Parathyroid adenoma (tissue), 2 donors: ENCODE data around the gene RAB21.

Experiments used
- H2AFZ ChIP-seq: fragments of 300-600 bp; sonication (generic); one replicate; pipeline ENCODE4 v1.7.0; 2017; ENCODE audit warnings: antibody characterized with exemption, mild to moderate bottlenecking
- H3K27ac ChIP-seq: fragments of 300-600 bp; sonication (generic); one replicate; pipeline ENCODE4 v1.7.0; 2017
- H3K27me3 ChIP-seq: fragments of 300-600 bp; sonication (generic); one replicate; pipeline ENCODE4 v1.7.0; 2017; ENCODE audit warnings: low read length; ENCODE audit not compliant: control insufficient read depth, insufficient read depth
- H3K36me3 ChIP-seq: fragments of 300-600 bp; sonication (generic); one replicate; pipeline ENCODE4 v1.7.0; 2017; ENCODE audit warnings: low read length; ENCODE audit not compliant: control insufficient read depth, insufficient read depth
- H3K4me1 ChIP-seq: fragments of 300-600 bp; sonication (generic); one replicate; pipeline ENCODE4 v1.7.0; 2017; ENCODE audit warnings: control low read depth
- H3K4me2 ChIP-seq: fragments of 300-600 bp; sonication (generic); one replicate; pipeline ENCODE4 v1.7.0; 2017; ENCODE audit warnings: low read length
- H3K4me3 ChIP-seq: fragments of 300-600 bp; sonication (generic); one replicate; pipeline ENCODE4 v1.7.0; 2017; ENCODE audit warnings: low read depth, low read length
- H3K79me2 ChIP-seq: fragments of 300-600 bp; sonication (generic); one replicate; pipeline ENCODE4 v1.7.0; 2017; ENCODE audit warnings: control low read depth
- H3K9ac ChIP-seq: fragments of 300-600 bp; sonication (generic); one replicate; pipeline ENCODE4 v1.7.0; 2017; ENCODE audit warnings: mild to moderate bottlenecking
- H3K9me3 ChIP-seq: fragments of 300-600 bp; sonication (generic); one replicate; pipeline ENCODE4 v1.7.0; 2017; ENCODE audit warnings: low read length; ENCODE audit not compliant: control insufficient read depth
- TF ChIP-seq, protein P1 (sequence below): fragments of 300-600 bp; sonication (generic); IDR thresholded peaks from one replicate; pipeline ENCODE4 v1.7.0; 2017; ENCODE audit warnings: antibody characterized with exemption, mild to moderate bottlenecking
- donor health status: primary hyperparathyroidism.

RAB21 gene

GRCh38 chr12:71727958-71728357, 26.7 kb upstream of the RAB21 start:
- TF ChIP-seq, protein P1, sequence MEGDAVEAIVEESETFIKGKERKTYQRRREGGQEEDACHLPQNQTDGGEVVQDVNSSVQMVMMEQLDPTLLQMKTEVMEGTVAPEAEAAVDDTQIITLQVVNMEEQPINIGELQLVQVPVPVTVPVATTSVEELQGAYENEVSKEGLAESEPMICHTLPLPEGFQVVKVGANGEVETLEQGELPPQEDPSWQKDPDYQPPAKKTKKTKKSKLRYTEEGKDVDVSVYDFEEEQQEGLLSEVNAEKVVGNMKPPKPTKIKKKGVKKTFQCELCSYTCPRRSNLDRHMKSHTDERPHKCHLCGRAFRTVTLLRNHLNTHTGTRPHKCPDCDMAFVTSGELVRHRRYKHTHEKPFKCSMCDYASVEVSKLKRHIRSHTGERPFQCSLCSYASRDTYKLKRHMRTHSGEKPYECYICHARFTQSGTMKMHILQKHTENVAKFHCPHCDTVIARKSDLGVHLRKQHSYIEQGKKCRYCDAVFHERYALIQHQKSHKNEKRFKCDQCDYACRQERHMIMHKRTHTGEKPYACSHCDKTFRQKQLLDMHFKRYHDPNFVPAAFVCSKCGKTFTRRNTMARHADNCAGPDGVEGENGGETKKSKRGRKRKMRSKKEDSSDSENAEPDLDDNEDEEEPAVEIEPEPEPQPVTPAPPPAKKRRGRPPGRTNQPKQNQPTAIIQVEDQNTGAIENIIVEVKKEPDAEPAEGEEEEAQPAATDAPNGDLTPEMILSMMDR, result no peak
- no peaks in the 10 kb centered on the region for H3K79me2 ChIP-seq

GRCh38 chr12:71730936-71731335, 23.7 kb upstream of the RAB21 start:
- Histone ChIP-seq H3K9me3 (no peaks in the 10 kb centered on the region), H3K4me3 (no peak overlapping the region), H3K4me1 (no peaks in the 10 kb centered on the region), H3K4me2 (no peak overlapping the region), H3K79me2 (no peaks in the 10 kb centered on the region), H3K36me3 (no peaks in the 10 kb centered on the region), H3K27me3 (no peaks in the 10 kb centered on the region), H3K27ac (no peak overlapping the region), H2AFZ (no peak overlapping the region), H3K9ac (no peak overlapping the region)
- TF ChIP-seq, protein P1, result no peak

More at GRCh38 chr12:71727958-71728357, 26.7 kb upstream of the RAB21 start:
- no peaks in the 10 kb centered on the region for H3K27me3 ChIP-seq
- H3K9me3 ChIP-seq, result no peaks in the 10 kb centered on the region
- H3K4me1 ChIP-seq, result no peaks in the 10 kb centered on the region
- H3K4me2 ChIP-seq, result no peak overlapping the region
- no peak overlapping the region for H3K9ac ChIP-seq
- no peak overlapping the region for H3K4me3 ChIP-seq
- no peak overlapping the region for H3K27ac ChIP-seq
- H3K36me3 ChIP-seq, result no peaks in the 10 kb centered on the region
- no peak overlapping the region for H2AFZ ChIP-seq

DNA sequence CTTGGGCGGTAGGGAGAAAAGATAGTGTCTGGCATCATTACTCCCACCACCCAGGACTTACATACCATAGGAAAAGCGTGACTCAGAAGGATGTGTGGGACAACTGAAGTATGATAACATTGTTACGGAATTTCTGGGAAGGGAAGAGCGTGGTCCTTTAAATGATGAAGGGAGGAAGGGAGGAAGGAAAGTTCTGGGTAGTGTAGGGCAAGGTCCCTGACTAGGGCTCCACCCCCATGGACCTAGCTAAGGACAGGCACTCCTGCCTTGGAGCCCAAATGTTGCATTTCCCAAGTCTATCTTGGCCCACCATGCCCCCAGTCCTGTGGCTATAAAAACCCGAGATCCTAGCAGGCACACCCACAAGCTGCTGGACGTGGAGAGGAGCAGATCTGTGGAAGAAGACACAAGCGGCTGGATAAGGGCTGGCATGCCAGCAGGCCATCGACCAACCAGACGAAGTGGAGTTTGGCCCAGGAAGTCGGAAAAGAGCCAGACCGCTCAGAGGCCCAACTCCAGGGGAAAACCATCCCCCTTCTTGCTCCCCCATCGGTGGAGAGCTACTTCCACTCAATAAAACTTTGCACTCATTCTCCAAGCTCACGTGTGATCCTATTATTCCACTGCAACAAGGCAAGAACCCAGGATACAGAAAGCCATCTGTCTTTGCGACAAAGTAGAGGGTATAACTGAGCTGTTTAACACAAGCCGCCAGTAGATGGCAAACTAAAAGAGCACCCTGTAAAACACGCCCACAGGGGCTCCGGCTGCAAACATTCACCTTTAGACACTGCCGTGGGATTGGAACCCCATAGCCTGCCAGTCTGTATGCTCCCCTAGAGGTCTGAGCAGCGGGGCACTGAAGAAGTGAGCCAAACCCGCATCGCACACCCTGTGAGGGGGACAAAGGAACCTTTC, 23.0 kb upstream of the RAB21 start:
- no peaks in the 10 kb centered on the region for H3K9me3 ChIP-seq
- no peak overlapping the region for H2AFZ ChIP-seq
- TF ChIP-seq, protein P1, result no peak
- H3K9ac ChIP-seq, result no peak overlapping the region
- H3K27me3 ChIP-seq, result no peaks in the 10 kb centered on the region
- H3K79me2 ChIP-seq, result no peaks in the 10 kb centered on the region
- no peak overlapping the region for H3K4me2 ChIP-seq
- no peaks in the 10 kb centered on the region for H3K4me1 ChIP-seq
- no peaks in the 10 kb centered on the region for H3K36me3 ChIP-seq
- H3K27ac ChIP-seq, result no peak overlapping the region
- H3K4me3 ChIP-seq, result no peak overlapping the region

DNA sequence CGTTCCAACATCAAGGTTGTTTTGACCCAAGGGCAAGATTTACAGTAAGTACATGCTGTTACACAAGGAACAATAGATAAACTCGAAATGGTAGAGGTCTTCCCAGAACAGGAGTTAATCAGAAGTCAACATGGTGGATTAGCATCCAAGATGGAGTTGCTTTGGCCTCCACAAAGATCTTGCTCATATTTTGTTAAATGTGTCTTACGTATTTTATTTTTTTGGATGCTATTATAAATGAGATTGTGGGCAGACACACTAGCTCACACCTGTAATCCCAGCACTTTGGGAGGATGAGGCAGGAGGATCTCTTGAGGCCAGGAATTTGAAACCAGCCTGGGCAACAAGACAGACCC, 22.3 kb upstream of the RAB21 start:
- no peak overlapping the region for H3K9ac ChIP-seq
- H3K4me2 ChIP-seq, result no peak overlapping the region
- H3K27me3 ChIP-seq, result no peaks in the 10 kb centered on the region
- no peaks in the 10 kb centered on the region for H3K9me3 ChIP-seq
- H3K27ac ChIP-seq, result no peak overlapping the region
- no peak overlapping the region for H2AFZ ChIP-seq
- TF ChIP-seq, protein P1, result no peak
- H3K79me2 ChIP-seq, result no peaks in the 10 kb centered on the region
- H3K4me3 ChIP-seq, result no peak overlapping the region
- no peaks in the 10 kb centered on the region for H3K36me3 ChIP-seq
- no peaks in the 10 kb centered on the region for H3K4me1 ChIP-seq

DNA sequence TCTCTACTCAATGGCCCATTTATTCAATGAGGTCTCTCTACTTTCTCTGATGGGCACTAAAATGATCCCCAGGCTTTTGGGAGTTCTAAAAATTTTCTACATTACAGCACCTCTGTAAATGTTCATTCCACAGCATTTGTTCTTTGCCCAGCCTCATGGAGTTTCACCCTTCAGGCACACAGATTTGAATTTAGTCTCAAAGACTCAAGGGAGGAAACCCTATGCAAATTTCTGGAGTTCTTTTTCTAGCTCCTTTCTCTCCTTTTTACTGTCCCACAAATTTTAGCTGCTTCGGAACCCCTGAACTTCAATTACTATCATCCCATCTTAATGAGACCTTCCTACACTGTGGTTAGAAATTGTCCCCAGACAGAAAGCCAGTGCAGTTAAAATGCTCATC, 17.5 kb upstream of the RAB21 start:
- H3K4me1 ChIP-seq, result no peaks in the 10 kb centered on the region
- H2AFZ ChIP-seq, result no peak overlapping the region
- H3K9me3 ChIP-seq, result no peaks in the 10 kb centered on the region
- TF ChIP-seq, protein P1, result no peak
- H3K79me2 ChIP-seq, result no peaks in the 10 kb centered on the region
- H3K9ac ChIP-seq, result no peak overlapping the region
- H3K4me3 ChIP-seq, result no peak overlapping the region
- H3K27me3 ChIP-seq, result no peaks in the 10 kb centered on the region
- no peak overlapping the region for H3K27ac ChIP-seq
- no peak overlapping the region for H3K4me2 ChIP-seq
- H3K36me3 ChIP-seq, result no peaks in the 10 kb centered on the region
